Measurements from ENCODE around the gene WDR88. TPM values are rescaled to one million over a fixed set of nuclear protein-coding genes. Genes with fewer than 3 reads are reported as not detected.

WDR88 gene
- total and polyA plus RNA-seq, 8 donors = not detected

DNA sequence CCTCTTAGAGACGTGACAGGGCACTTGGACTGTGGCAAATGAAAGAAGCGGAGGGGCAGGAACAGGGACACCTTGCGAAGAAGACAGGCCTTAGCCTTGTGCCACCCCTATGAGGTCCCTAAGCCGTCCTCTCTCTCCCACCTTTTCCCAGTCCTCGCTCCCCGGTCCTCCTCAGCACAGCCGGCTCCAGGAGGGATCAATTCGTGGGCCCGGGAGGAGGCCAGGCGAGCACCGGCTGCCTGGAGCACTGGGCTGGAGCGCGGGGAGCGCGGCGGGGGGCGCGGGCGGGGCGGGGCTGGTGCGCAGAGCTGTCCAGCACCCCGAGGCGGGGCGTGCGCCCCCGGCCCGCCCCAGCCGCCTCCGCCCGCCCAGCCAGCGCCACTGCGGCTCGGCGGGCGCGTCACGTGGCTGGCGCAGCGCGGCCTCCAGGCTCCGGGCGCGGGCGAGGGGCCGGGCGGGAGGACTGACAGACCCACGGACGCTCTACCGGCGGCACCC, 62.0 kb downstream of the WDR88 start, which contains the start of gene LRP3:
Gene LRP3, plus strand, starts transcription at position 466 of the 498 bp plus-strand sequence. CDS start 456 bp downstream, outside the sequence.
- Histone ChIP-seq H3K4me1 (peaks cover 0 to 6% (median 0%) of the 10 kb centered on the region in 3 donors), H3K27me3 (no peaks in the 10 kb centered on the region), H3K36me3 (no peaks in the 10 kb centered on the region), H3K4me3 (peak within 1 kb of the TSS; percentile 37 to 68 (median 54)), H3K27ac (peak within 1 kb of the TSS in 1 of 4 donors; percentile 3), H3K9me3 (no peaks in the 10 kb centered on the region)
- DNase-seq (peak; percentile 42 to 83 (median 58)), ATAC-seq (peak; percentile 63 to 82 (median 78)), FAIRE-seq (no peak)
- intact Hi-C loops (cut with DNase I) = no loop called here
- 4 to 6% methylated on average over 28 to 50 of the region's 50 CpGs for whole genome bisulfite sequencing, 2 donors
- TF ChIP-seq, protein P1, sequence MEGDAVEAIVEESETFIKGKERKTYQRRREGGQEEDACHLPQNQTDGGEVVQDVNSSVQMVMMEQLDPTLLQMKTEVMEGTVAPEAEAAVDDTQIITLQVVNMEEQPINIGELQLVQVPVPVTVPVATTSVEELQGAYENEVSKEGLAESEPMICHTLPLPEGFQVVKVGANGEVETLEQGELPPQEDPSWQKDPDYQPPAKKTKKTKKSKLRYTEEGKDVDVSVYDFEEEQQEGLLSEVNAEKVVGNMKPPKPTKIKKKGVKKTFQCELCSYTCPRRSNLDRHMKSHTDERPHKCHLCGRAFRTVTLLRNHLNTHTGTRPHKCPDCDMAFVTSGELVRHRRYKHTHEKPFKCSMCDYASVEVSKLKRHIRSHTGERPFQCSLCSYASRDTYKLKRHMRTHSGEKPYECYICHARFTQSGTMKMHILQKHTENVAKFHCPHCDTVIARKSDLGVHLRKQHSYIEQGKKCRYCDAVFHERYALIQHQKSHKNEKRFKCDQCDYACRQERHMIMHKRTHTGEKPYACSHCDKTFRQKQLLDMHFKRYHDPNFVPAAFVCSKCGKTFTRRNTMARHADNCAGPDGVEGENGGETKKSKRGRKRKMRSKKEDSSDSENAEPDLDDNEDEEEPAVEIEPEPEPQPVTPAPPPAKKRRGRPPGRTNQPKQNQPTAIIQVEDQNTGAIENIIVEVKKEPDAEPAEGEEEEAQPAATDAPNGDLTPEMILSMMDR (IDR thresholded peaks at IDR 0.05) = no peak

DNA sequence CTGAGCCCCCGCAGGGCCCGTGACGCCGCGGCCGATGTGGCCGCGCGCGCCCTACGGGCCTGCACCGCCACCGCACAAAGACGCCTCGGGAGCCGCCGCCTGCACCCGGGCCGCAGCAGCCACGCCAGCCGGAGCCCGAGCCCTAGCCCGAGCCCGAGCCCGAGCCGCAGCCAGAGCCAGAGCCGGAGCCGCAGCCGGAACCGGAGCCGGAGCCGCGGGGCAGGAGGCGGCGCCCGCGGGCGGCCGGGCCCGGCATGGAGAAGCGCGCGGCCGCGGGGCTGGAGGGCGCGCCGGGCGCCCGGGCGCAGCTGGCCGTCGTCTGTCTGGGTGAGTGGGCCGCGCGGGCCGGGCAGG, 62.6 kb downstream of the WDR88 start:
- DNase-seq (peak in 2 of 6 donors; percentile 47 to 70), FAIRE-seq (no peak), ATAC-seq (peak; percentile 18 to 65 (median 23))
- Histone ChIP-seq H3K4me3 (peak overlapping the region; percentile 37 to 68 (median 54)), H3K36me3 (no peaks in the 10 kb centered on the region), H3K27me3 (no peaks in the 10 kb centered on the region), H3K4me1 (peaks cover 0 to 6% (median 0%) of the 10 kb centered on the region in 3 donors), H3K9me3 (no peaks in the 10 kb centered on the region), H3K27ac (no peak overlapping the region)
- TF ChIP-seq, protein P1 (IDR thresholded peaks at IDR 0.05) = no peak
- intact Hi-C loops (cut with DNase I) = no loop called here
- WGBS, 2 donors = 0 to 1% methylated on average over 10 to 57 of the region's 57 CpGs

DNA sequence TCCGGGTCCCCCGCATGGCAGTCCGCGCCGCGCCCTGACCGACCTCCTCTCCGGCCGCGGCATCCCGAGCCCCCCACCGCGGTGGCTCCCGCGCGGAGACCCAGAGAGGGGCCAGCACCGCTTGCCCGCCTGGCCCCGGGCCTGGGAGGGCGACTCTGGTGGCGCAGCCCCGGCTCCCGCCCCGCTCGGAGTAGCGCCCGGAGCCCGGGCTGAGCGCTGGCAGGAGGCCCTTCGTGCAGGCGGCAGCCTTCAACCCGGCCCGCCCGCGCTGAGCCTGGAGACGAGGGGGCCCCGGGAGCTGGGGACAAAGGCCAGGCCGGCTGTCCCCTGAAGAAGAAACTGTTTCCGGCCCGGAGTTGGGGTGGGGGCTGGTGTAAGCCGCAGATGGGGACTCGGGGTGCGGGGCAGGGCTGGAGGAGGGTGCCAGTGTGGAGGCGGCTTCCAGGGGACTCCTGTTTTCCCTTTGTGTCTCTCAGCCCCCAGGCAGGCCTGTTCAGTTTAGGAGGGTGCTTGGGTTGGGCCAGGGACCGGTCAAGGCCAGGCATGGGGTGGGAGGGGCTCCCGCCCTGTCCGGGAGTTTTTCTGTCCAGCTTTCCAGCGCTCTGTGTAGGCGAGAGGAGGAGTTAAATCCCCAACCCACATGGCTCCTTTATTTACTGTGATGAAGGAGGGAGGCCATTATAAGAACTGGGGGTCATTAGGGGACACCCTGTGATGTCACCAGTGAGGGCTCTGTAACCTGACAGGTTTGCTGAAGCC, 63.2 kb downstream of the WDR88 start:
- peak overlapping the region in 1 of 4 donors; percentile 3 for H3K27ac ChIP-seq
- no peaks in the 10 kb centered on the region for H3K9me3 ChIP-seq
- FAIRE-seq (no peak), DNase-seq (peak in 5 of 6 donors; percentile 40 to 80 (median 55)), ATAC-seq (peak; percentile 68 to 79 (median 74))
- H3K36me3 ChIP-seq = no peaks in the 10 kb centered on the region
- TF ChIP-seq, protein P1 (IDR thresholded peaks at IDR 0.05) = no peak
- peaks cover 0 to 6% (median 0%) of the 10 kb centered on the region in 3 donors for H3K4me1 ChIP-seq
- intact Hi-C loops (cut with DNase I) = no loop called here
- H3K27me3 ChIP-seq = no peaks in the 10 kb centered on the region
- 0 to 1% methylated on average over 47 to 49 of the region's 49 CpGs for WGBS, 2 donors
- H3K4me3 ChIP-seq = peak overlapping the region; percentile 37 to 68 (median 54)

DNA sequence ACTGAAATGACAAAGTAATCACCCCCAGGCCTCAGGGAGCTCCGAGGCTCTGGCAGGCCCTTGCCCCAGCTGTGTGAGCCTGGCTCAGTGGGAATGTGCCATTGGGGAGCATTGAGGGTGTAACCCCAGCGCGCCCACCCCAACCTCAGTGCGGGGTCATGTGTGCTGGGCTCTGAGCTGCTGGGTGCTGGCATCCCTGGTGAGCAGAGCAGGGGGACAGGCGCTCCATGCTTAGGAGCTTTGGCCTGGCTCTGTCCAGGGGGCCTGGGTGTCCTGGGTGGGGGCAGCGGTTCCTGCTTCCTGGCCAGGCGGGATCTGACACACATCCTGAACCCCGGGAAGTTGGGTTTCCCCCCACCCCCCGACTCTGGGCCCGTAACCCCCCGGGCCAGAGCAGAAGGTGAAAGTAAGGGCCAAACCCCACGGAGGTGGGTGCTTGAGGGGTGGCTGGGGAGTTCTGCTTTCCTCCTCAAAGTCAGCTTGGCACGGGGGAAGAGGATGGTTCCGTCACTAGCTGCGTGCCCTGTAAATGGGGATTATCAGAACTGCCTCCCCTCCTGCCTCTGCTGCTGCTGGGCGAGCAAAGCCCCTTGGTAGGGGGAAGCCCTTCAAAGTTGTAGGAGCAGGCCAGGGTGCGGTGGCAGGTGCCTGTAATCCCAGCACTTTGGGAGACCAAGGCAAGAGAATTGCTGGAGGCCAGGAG, 63.9 kb downstream of the WDR88 start:
- FAIRE-seq (no peak), ATAC-seq (peak in 2 of 4 donors; percentile 16 to 19), DNase-seq (peak in 2 of 6 donors; percentile 5 to 66)
- H3K4me3 ChIP-seq = peak overlapping the region; percentile 37 to 68 (median 54)
- intact Hi-C loops (cut with DNase I) = no loop called here
- no peaks in the 10 kb centered on the region for H3K27me3 ChIP-seq
- H3K27ac ChIP-seq = no peak overlapping the region
- no peaks in the 10 kb centered on the region for H3K9me3 ChIP-seq
- TF ChIP-seq, protein P1 (IDR thresholded peaks at IDR 0.05) = no peak
- 73 to 77% methylated on average over 17 of the region's 17 CpGs for WGBS, 2 donors
- peaks cover 0 to 6% (median 0%) of the 10 kb centered on the region in 3 donors for H3K4me1 ChIP-seq
- H3K36me3 ChIP-seq = no peaks in the 10 kb centered on the region

Measured in pancreas (tissue), 10 donors.